GM23338 (cell line): Measurements from ENCODE around the gene ANXA6. TPM values are rescaled to one million over a fixed set of nuclear protein-coding genes. Genes with fewer than 3 reads are reported as not detected.

ENCODE experiments used
- ATAC-seq: fragments of 200-7000 bp; cut with Tn5 transposase; 3 replicates; pipeline ENCODE4 v1.9.1; 2020
- DNase-seq: peaks from one replicate; pipeline ENCODE4 v3.0.0-alpha.2; 2015; ENCODE audit warnings: low spot score
- H2AFZ ChIP-seq: fragments of 200-600 bp; sonication (generic); 2 replicates; pipeline ENCODE4 v1.8.0; 2016; ENCODE audit warnings: antibody characterized with exemption, mild to moderate bottlenecking, moderate library complexity
- H3F3A ChIP-seq: fragments of 200-600 bp; sonication (generic); replicated peaks from 2 replicates; pipeline ENCODE4 v1.8.0; 2017; ENCODE audit warnings: antibody characterized with exemption, mixed run types, low read depth
- H3K27ac ChIP-seq: fragments of 200-600 bp; sonication (generic); 2 replicates; pipeline ENCODE4 v1.6.1; 2016; ENCODE audit warnings: low read depth
- H3K27me3 ChIP-seq: fragments of 200-600 bp; sonication (generic); 2 replicates; pipeline ENCODE4 v1.8.0; 2016; ENCODE audit warnings: mild to moderate bottlenecking, mixed run types, moderate library complexity; ENCODE audit not compliant: insufficient read depth
- H3K36me3 ChIP-seq: fragments of 200-600 bp; sonication (generic); 2 replicates; pipeline ENCODE4 v1.8.0; 2016; ENCODE audit warnings: mild to moderate bottlenecking; ENCODE audit not compliant: insufficient read depth
- H3K4me1 ChIP-seq: fragments of 200-600 bp; sonication (generic); 2 replicates; pipeline ENCODE4 v1.8.0; 2016; ENCODE audit warnings: mild to moderate bottlenecking, moderate library complexity; ENCODE audit not compliant: insufficient read depth
- H3K4me2 ChIP-seq: fragments of 200-600 bp; sonication (generic); 2 replicates; pipeline ENCODE4 v1.7.1; 2017; ENCODE audit warnings: mixed run types
- H3K4me3 ChIP-seq: fragments of 200-600 bp; sonication (generic); 2 replicates; pipeline ENCODE4 v1.6.1; 2016; ENCODE audit warnings: mixed run types
- H3K79me2 ChIP-seq: fragments of 200-600 bp; sonication (generic); replicated peaks from 2 replicates; pipeline ENCODE4 v1.8.0; 2017; ENCODE audit warnings: mild to moderate bottlenecking; ENCODE audit not compliant: insufficient read depth
- H3K9me2 ChIP-seq: fragments of 200-600 bp; sonication (generic); 2 replicates; pipeline ENCODE4 v1.8.0; 2017; ENCODE audit not compliant: insufficient read depth
- H4K20me1 ChIP-seq: fragments of 200-600 bp; sonication (generic); replicated peaks from 2 replicates; pipeline ENCODE4 v1.8.0; 2017; ENCODE audit warnings: mild to moderate bottlenecking; ENCODE audit not compliant: insufficient read depth
- H3K27ac Mint-ChIP-seq: 2 replicates; pipeline ENCODE4 v1.8.0; 2020; ENCODE audit warnings: inconsistent platforms, mild to moderate bottlenecking, moderate library complexity, mixed read lengths
- H3K27me3 Mint-ChIP-seq: 3 replicates; pipeline ENCODE4 v1.8.0; 2022; ENCODE audit warnings: low read depth, mild to moderate bottlenecking, moderate library complexity, mixed read lengths, inconsistent platforms; ENCODE audit not compliant: insufficient read depth, poor library complexity
- H3K36me3 Mint-ChIP-seq: 3 replicates; pipeline ENCODE4 v1.8.0; 2021; ENCODE audit warnings: low read depth, mild to moderate bottlenecking, inconsistent platforms, moderate library complexity, mixed read lengths
- H3K4me1 Mint-ChIP-seq: 3 replicates; pipeline ENCODE4 v1.8.0; 2020; ENCODE audit warnings: mild to moderate bottlenecking, inconsistent platforms, mixed read lengths
- H3K4me3 Mint-ChIP-seq: 3 replicates; pipeline ENCODE4 v1.8.0; 2021; ENCODE audit warnings: moderate library complexity, mild to moderate bottlenecking, inconsistent platforms, mixed read lengths
- H3K9me3 Mint-ChIP-seq: 3 replicates; pipeline ENCODE4 v1.8.0; 2020; ENCODE audit warnings: moderate library complexity, mild to moderate bottlenecking, inconsistent platforms, mixed read lengths
- CREB1 ChIP-seq: fragments of 250-450 bp; sonication (Bioruptor Pico); IDR thresholded peaks from 2 replicates; pipeline ENCODE4 v1.5.0; 2020; ENCODE audit warnings: low read depth, mild to moderate bottlenecking, moderate library complexity
- EZH2 ChIP-seq: fragments of 200-600 bp; sonication (generic); IDR thresholded peaks from one replicate; pipeline ENCODE4 v1.8.0; 2017; ENCODE audit warnings: antibody characterized with exemption, mild to moderate bottlenecking, low read depth; ENCODE audit not compliant: unreplicated experiment
- EZH2phosphoT487 ChIP-seq: fragments of 200-600 bp; sonication (generic); IDR thresholded peaks from one replicate; pipeline ENCODE4 v1.8.1; 2018; ENCODE audit warnings: antibody characterized with exemption; ENCODE audit not compliant: unreplicated experiment
- JUNB ChIP-seq: IDR thresholded peaks from one replicate; pipeline ENCODE4 v1.6.1; 2016; ENCODE audit warnings: antibody characterized with exemption; ENCODE audit not compliant: unreplicated experiment
- NANOG ChIP-seq: IDR thresholded peaks from 2 replicates; pipeline ENCODE4 v1.6.1; 2016; ENCODE audit warnings: antibody characterized with exemption, borderline replicate concordance
- POLR2AphosphoS5 ChIP-seq: IDR thresholded peaks from 2 replicates; pipeline ENCODE4 v1.6.1; 2016; ENCODE audit warnings: antibody characterized with exemption, low read depth
- STAT1 ChIP-seq: IDR thresholded peaks from one replicate; pipeline ENCODE4 v1.6.1; 2016; ENCODE audit warnings: antibody characterized with exemption; ENCODE audit not compliant: unreplicated experiment
- ZNF114 ChIP-seq: fragments of 250-450 bp; sonication (Bioruptor Pico); IDR thresholded peaks from 2 replicates; pipeline ENCODE4 v1.5.0; 2020; ENCODE audit warnings: mild to moderate bottlenecking, moderate library complexity
- ZNF331 ChIP-seq: fragments of 250-450 bp; sonication (Bioruptor Pico); IDR thresholded peaks from 2 replicates; pipeline ENCODE4 v1.5.0; 2020; ENCODE audit warnings: low read depth, mild to moderate bottlenecking, moderate library complexity
- polyA plus RNA-seq: library from polyadenylated mRNA; unstranded; fragments of >200 nt; fragmentation: Nextera tagmentation; extraction: Ambion mirVana; gene quantifications from 2 replicates; pipeline ENCODE4 v1.2.1, GENCODE V29; 2016
- total RNA-seq: library from RNA; depleted of rRNA; stranded (reverse); fragments of >200 nt; shearing (Covaris generic); gene quantifications from 2 replicates; pipeline ENCODE4 v1.2.3, GENCODE V29; 2014
- TF ChIP-seq, protein P1 (sequence below): fragments of 250-450 bp; sonication (Bioruptor Pico); IDR thresholded peaks from 2 replicates; pipeline ENCODE4 v1.5.0; 2020; ENCODE audit warnings: mild to moderate bottlenecking, moderate library complexity
- TF ChIP-seq, protein P2 (sequence below): IDR thresholded peaks from 2 replicates; pipeline ENCODE4 v1.6.1; 2016; ENCODE audit warnings: antibody characterized with exemption
- TF ChIP-seq, protein P3 (sequence below), 2 experiments: fragments of 200-600 bp in 1 of 2; sonication (generic) in 1 of 2; conservative IDR thresholded peaks; 2 replicates each; pipeline versions ENCODE4 v1.5.1 to v1.6.1; 2016 to 2017; ENCODE audit warnings: antibody characterized with exemption in 2 of 2, low read depth in 2 of 2, mild to moderate bottlenecking in 2 of 2, moderate library complexity in 1 of 2
- TF ChIP-seq, protein P4 (sequence below): IDR thresholded peaks from one replicate; pipeline ENCODE4 v1.6.1; 2018; ENCODE audit warnings: antibody characterized with exemption; ENCODE audit not compliant: unreplicated experiment

ANXA6 gene
- total and polyA plus RNA-seq, 2 experiments from 2014 or later: 26.5 to 110 TPM

DNA sequence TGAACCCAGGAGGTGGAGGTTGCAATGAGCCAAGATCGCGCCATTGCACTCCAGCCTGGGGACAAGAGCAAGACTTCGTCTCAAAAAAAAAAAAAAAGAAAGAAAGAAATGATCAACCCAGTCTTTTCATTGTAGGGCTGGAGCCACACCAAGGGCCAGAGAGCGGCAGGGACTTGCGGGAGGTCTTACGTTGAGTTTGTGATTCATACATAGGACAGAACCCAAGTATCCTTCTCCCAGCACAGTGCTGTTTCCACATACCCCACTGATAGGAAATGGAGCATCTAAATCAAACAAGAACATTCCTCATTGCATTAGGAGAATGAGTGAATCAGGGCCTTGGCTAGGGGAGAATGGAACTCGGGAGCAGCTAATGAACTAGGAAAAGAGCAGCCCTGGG is 73.2 kb downstream of the ANXA6 start:
- Histone ChIP-seq H3F3A (peaks cover 3% of the 10 kb centered on the region; the same call in 1 of the 2 replicates), H3K27me3 (0 out of 2 replicates have a peak, but pooled peaks cover 3% of the 10 kb centered on the region), H3K4me2 (no peak overlapping the region), H3K4me1 (peaks cover 16% of the 10 kb centered on the region), H2AFZ (no peak overlapping the region), H3K27ac (no peak overlapping the region), H3K79me2 (peaks cover 2% of the 10 kb centered on the region; the same call in 1 of the 2 replicates), H3K9me2 (no peaks in the 10 kb centered on the region), H3K36me3 (no peaks in the 10 kb centered on the region), H4K20me1 (no peaks in the 10 kb centered on the region), H3K4me3 (no peak overlapping the region)
- no peaks in the 10 kb centered on the region for H3K36me3 Mint-ChIP-seq
- H3K4me3 Mint-ChIP-seq: no peak overlapping the region
- ATAC-seq: no peak
- peaks cover 5% of the 10 kb centered on the region for H3K27me3 Mint-ChIP-seq
- TF ChIP-seq, protein P1, sequence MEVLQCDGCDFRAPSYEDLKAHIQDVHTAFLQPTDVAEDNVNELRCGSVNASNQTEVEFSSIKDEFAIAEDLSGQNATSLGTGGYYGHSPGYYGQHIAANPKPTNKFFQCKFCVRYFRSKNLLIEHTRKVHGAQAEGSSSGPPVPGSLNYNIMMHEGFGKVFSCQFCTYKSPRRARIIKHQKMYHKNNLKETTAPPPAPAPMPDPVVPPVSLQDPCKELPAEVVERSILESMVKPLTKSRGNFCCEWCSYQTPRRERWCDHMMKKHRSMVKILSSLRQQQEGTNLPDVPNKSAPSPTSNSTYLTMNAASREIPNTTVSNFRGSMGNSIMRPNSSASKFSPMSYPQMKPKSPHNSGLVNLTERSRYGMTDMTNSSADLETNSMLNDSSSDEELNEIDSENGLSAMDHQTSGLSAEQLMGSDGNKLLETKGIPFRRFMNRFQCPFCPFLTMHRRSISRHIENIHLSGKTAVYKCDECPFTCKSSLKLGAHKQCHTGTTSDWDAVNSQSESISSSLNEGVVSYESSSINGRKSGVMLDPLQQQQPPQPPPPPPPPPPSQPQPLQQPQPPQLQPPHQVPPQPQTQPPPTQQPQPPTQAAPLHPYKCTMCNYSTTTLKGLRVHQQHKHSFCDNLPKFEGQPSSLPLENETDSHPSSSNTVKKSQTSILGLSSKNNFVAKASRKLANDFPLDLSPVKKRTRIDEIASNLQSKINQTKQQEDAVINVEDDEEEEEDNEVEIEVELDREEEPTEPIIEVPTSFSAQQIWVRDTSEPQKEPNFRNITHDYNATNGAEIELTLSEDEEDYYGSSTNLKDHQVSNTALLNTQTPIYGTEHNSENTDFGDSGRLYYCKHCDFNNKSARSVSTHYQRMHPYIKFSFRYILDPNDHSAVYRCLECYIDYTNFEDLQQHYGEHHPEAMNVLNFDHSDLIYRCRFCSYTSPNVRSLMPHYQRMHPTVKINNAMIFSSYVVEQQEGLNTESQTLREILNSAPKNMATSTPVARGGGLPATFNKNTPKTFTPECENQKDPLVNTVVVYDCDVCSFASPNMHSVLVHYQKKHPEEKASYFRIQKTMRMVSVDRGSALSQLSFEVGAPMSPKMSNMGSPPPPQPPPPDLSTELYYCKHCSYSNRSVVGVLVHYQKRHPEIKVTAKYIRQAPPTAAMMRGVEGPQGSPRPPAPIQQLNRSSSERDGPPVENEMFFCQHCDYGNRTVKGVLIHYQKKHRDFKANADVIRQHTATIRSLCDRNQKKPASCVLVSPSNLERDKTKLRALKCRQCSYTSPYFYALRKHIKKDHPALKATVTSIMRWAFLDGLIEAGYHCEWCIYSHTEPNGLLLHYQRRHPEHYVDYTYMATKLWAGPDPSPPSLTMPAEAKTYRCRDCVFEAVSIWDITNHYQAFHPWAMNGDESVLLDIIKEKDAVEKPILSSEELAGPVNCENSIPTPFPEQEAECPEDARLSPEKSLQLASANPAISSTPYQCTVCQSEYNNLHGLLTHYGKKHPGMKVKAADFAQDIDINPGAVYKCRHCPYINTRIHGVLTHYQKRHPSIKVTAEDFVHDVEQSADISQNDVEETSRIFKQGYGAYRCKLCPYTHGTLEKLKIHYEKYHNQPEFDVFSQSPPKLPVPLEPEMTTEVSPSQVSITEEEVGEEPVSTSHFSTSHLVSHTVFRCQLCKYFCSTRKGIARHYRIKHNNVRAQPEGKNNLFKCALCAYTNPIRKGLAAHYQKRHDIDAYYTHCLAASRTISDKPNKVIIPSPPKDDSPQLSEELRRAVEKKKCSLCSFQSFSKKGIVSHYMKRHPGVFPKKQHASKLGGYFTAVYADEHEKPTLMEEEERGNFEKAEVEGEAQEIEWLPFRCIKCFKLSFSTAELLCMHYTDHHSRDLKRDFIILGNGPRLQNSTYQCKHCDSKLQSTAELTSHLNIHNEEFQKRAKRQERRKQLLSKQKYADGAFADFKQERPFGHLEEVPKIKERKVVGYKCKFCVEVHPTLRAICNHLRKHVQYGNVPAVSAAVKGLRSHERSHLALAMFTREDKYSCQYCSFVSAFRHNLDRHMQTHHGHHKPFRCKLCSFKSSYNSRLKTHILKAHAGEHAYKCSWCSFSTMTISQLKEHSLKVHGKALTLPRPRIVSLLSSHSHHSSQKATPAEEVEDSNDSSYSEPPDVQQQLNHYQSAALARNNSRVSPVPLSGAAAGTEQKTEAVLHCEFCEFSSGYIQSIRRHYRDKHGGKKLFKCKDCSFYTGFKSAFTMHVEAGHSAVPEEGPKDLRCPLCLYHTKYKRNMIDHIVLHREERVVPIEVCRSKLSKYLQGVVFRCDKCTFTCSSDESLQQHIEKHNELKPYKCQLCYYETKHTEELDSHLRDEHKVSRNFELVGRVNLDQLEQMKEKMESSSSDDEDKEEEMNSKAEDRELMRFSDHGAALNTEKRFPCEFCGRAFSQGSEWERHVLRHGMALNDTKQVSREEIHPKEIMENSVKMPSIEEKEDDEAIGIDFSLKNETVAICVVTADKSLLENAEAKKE (CRISPR knock-in tag): no peak
- TF ChIP-seq JUNB (no peak), POLR2AphosphoS5 (no peak), STAT1 (no peak), ZNF114 (CRISPR knock-in tag) (no peak), EZH2 (no peak), EZH2phosphoT487 (no peak), NANOG (no peak), CREB1 (CRISPR knock-in tag) (no peak), ZNF331 (no peak)
- TF ChIP-seq, protein P2, sequence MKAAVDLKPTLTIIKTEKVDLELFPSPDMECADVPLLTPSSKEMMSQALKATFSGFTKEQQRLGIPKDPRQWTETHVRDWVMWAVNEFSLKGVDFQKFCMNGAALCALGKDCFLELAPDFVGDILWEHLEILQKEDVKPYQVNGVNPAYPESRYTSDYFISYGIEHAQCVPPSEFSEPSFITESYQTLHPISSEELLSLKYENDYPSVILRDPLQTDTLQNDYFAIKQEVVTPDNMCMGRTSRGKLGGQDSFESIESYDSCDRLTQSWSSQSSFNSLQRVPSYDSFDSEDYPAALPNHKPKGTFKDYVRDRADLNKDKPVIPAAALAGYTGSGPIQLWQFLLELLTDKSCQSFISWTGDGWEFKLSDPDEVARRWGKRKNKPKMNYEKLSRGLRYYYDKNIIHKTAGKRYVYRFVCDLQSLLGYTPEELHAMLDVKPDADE: no peak
- TF ChIP-seq, protein P3, sequence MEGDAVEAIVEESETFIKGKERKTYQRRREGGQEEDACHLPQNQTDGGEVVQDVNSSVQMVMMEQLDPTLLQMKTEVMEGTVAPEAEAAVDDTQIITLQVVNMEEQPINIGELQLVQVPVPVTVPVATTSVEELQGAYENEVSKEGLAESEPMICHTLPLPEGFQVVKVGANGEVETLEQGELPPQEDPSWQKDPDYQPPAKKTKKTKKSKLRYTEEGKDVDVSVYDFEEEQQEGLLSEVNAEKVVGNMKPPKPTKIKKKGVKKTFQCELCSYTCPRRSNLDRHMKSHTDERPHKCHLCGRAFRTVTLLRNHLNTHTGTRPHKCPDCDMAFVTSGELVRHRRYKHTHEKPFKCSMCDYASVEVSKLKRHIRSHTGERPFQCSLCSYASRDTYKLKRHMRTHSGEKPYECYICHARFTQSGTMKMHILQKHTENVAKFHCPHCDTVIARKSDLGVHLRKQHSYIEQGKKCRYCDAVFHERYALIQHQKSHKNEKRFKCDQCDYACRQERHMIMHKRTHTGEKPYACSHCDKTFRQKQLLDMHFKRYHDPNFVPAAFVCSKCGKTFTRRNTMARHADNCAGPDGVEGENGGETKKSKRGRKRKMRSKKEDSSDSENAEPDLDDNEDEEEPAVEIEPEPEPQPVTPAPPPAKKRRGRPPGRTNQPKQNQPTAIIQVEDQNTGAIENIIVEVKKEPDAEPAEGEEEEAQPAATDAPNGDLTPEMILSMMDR (conservative IDR thresholded peaks at IDR 0.05; ENCODE audit: low read depth in 2 of 2): no peak
- TF ChIP-seq, protein P4, sequence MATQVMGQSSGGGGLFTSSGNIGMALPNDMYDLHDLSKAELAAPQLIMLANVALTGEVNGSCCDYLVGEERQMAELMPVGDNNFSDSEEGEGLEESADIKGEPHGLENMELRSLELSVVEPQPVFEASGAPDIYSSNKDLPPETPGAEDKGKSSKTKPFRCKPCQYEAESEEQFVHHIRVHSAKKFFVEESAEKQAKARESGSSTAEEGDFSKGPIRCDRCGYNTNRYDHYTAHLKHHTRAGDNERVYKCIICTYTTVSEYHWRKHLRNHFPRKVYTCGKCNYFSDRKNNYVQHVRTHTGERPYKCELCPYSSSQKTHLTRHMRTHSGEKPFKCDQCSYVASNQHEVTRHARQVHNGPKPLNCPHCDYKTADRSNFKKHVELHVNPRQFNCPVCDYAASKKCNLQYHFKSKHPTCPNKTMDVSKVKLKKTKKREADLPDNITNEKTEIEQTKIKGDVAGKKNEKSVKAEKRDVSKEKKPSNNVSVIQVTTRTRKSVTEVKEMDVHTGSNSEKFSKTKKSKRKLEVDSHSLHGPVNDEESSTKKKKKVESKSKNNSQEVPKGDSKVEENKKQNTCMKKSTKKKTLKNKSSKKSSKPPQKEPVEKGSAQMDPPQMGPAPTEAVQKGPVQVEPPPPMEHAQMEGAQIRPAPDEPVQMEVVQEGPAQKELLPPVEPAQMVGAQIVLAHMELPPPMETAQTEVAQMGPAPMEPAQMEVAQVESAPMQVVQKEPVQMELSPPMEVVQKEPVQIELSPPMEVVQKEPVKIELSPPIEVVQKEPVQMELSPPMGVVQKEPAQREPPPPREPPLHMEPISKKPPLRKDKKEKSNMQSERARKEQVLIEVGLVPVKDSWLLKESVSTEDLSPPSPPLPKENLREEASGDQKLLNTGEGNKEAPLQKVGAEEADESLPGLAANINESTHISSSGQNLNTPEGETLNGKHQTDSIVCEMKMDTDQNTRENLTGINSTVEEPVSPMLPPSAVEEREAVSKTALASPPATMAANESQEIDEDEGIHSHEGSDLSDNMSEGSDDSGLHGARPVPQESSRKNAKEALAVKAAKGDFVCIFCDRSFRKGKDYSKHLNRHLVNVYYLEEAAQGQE: no peak
- H3K27ac Mint-ChIP-seq: no peak overlapping the region
- H3K9me3 Mint-ChIP-seq: no peaks in the 10 kb centered on the region
- DNase-seq: no peak
- peaks cover 19% of the 10 kb centered on the region for H3K4me1 Mint-ChIP-seq
